ENCODE measurements around the gene SUPT5H. TPM values are rescaled to one million over a fixed set of nuclear protein-coding genes. Genes with fewer than 3 reads are reported as not detected.

Gene SUPT5H
- total and polyA plus RNA-seq, 2 experiments from 2014 or later: 145 to 156 TPM

GRCh38 chr19:39516270-39516669 lies 70.9 kb downstream of the SUPT5H start:
- no peaks in the 10 kb centered on the region for H3K4me1 ChIP-seq (ENCODE audit: low read depth)
- H3K36me3 ChIP-seq: no peaks in the 10 kb centered on the region
- no peaks in the 10 kb centered on the region for H3K9me3 ChIP-seq (ENCODE audit: low read depth)
- H3K4me3 ChIP-seq: peak overlapping the region; percentile 58
- no peak for DNase-seq (ENCODE audit: low read depth in 1 of 2, low spot score in 1 of 2)
- H3K27me3 ChIP-seq: peaks cover 19% of the 10 kb centered on the region
- no peak overlapping the region for H3K27ac ChIP-seq
- no peak for TF ChIP-seq CTCF (IDR thresholded peaks at IDR 0.05; ENCODE audit: low read depth, low read length)

- Histone ChIP-seq H3K27ac (no peak overlapping the region), H3K36me3 (no peaks in the 10 kb centered on the region), H3K9me3 (ENCODE audit: low read depth) (no peaks in the 10 kb centered on the region), H3K4me1 (ENCODE audit: low read depth) (no peaks in the 10 kb centered on the region), H3K4me3 (no peak overlapping the region), H3K27me3 (peaks cover 19% of the 10 kb centered on the region)
- TF ChIP-seq CTCF (IDR thresholded peaks at IDR 0.05; ENCODE audit: low read depth, low read length): no peak
- DNase-seq (ENCODE audit: low read depth in 1 of 2, low spot score in 1 of 2): no peak
These were observed 72.0 kb downstream of the SUPT5H start for GRCh38 chr19:39517432-39517831.

- Histone ChIP-seq H3K27ac (no peak overlapping the region), H3K36me3 (no peaks in the 10 kb centered on the region), H3K27me3 (peaks cover 19% of the 10 kb centered on the region), H3K4me1 (ENCODE audit: low read depth) (no peaks in the 10 kb centered on the region), H3K9me3 (ENCODE audit: low read depth) (no peaks in the 10 kb centered on the region), H3K4me3 (no peak overlapping the region)
- no peak for TF ChIP-seq CTCF (IDR thresholded peaks at IDR 0.05; ENCODE audit: low read depth, low read length)
- DNase-seq (ENCODE audit: low read depth in 1 of 2, low spot score in 1 of 2): no peak
These were observed 73.1 kb downstream of the SUPT5H start for GRCh38 chr19:39518458-39518857.

- no peak for TF ChIP-seq CTCF (IDR thresholded peaks at IDR 0.05; ENCODE audit: low read depth, low read length)
- Histone ChIP-seq H3K27me3 (peaks cover 19% of the 10 kb centered on the region), H3K36me3 (no peaks in the 10 kb centered on the region), H3K27ac (no peak overlapping the region), H3K4me1 (ENCODE audit: low read depth) (no peaks in the 10 kb centered on the region), H3K9me3 (ENCODE audit: low read depth) (no peaks in the 10 kb centered on the region), H3K4me3 (no peak overlapping the region)
- no peak for DNase-seq (ENCODE audit: low read depth in 1 of 2, low spot score in 1 of 2)
These were observed 73.6 kb downstream of the SUPT5H start for GRCh38 chr19:39518975-39519374.

- no peaks in the 10 kb centered on the region for H3K36me3 ChIP-seq
These were observed 75.4 kb downstream of the SUPT5H start for GRCh38 chr19:39520541-39521484.

More at GRCh38 chr19:39520541-39521484, 75.4 kb downstream of the SUPT5H start:
- Histone ChIP-seq H3K27ac (no peak overlapping the region), H3K4me1 (ENCODE audit: low read depth) (no peaks in the 10 kb centered on the region), H3K9me3 (ENCODE audit: low read depth) (no peaks in the 10 kb centered on the region), H3K4me3 (no peak overlapping the region), H3K27me3 (peaks cover under 1% of the 10 kb centered on the region)
- no peak for DNase-seq (ENCODE audit: low read depth in 1 of 2, low spot score in 1 of 2)
- no peak for TF ChIP-seq CTCF (IDR thresholded peaks at IDR 0.05; ENCODE audit: low read depth, low read length)
